B cell (primary cell): ENCODE results near the gene GNE. TPM values are rescaled to one million over a fixed set of nuclear protein-coding genes. Genes with fewer than 3 reads are reported as not detected.

Source experiments
- ATAC-seq: fragments of 200-7000 bp; cut with Tn5 transposase; one replicate; pipeline ENCODE4 v1.10.0; 2021; ENCODE audit warnings: low read depth, mild to moderate bottlenecking, moderate number of reproducible peaks, moderate library complexity
- CTCF ChIA-PET: fragments of 350-600 bp; sonication (Branson Sonifier 250); formaldehyde crosslinking; loops from one replicate; lab custom pipeline; 2021; ENCODE audit warnings: antibody characterized with exemption, inconsistent platforms; lab: Charles Lee
- POLR2A ChIA-PET: fragments of 350-600 bp; sonication (Branson Sonifier 250); formaldehyde crosslinking; loops from one replicate; lab custom pipeline; 2021; ENCODE audit warnings: antibody characterized with exemption; lab: Charles Lee
- DNase-seq: peaks from one replicate; pipeline ENCODE4 v3.0.0; 2013
- H2AFZ ChIP-seq: 2 replicates; pipeline ENCODE4 v1.6.1; 2012; ENCODE audit warnings: mild to moderate bottlenecking, low read depth, low read length; ENCODE audit not compliant: insufficient read depth, poor library complexity, severe bottlenecking
- H3K27ac ChIP-seq, 2 donors: 1 replicate in 1 of 2; 2 replicates in 1 of 2; pipeline ENCODE4 v1.5.1; 2012 to 2013; ENCODE audit warnings: low read length in 2 of 2, mild to moderate bottlenecking in 2 of 2, moderate library complexity in 1 of 2
- H3K27me3 ChIP-seq, 4 experiments: fragments of 200-600 bp in 1 of 4; sonication (generic) in 1 of 4; replicated peaks in 1 of 4; 1 replicate in 2 of 4; 2 replicates in 2 of 4; pipeline versions ENCODE4 v1.6.1 to v1.7.0; 2013 to 2016; ENCODE audit warnings: low read length in 3 of 4, mild to moderate bottlenecking in 2 of 4, mixed read lengths in 1 of 4, moderate library complexity in 1 of 4; ENCODE audit not compliant: insufficient read depth in 4 of 4, control insufficient read depth in 3 of 4; ENCODE audit errors: control extremely low read depth in 1 of 4
- H3K36me3 ChIP-seq, 2 experiments: replicated peaks in 1 of 2; 1 replicate in 1 of 2; 2 replicates in 1 of 2; pipeline versions ENCODE4 v1.6.1 to v1.7.1; 2013; ENCODE audit warnings: low read length in 1 of 2; ENCODE audit not compliant: insufficient read depth in 2 of 2, control insufficient read depth in 1 of 2; ENCODE audit errors: control extremely low read depth in 1 of 2, extremely low read depth in 1 of 2
- H3K4me1 ChIP-seq, 2 donors: fragments of 200-600 bp in 1 of 2; sonication (generic) in 1 of 2; 1 replicate in 1 of 2; 2 replicates in 1 of 2; pipeline versions ENCODE4 v1.5.1 to v1.6.1; 2013 to 2017; ENCODE audit warnings: low read length in 2 of 2; ENCODE audit not compliant: control insufficient read depth in 2 of 2, insufficient read depth in 2 of 2
- H3K4me2 ChIP-seq: replicated peaks from 2 replicates; pipeline ENCODE3; 2012; ENCODE audit warnings: mild to moderate bottlenecking, low read depth, low read length; ENCODE audit not compliant: poor library complexity, severe bottlenecking
- H3K4me3 ChIP-seq, 5 experiments: fragments of 200-600 bp in 1 of 5; sonication (generic) in 1 of 5; 1 replicate in 3 of 5; 2 replicates in 2 of 5; pipeline versions ENCODE4 v1.5.1 to v1.7.0; 2011 to 2016; ENCODE audit warnings: low read length in 4 of 5, mild to moderate bottlenecking in 4 of 5, low read depth in 2 of 5, control low read depth in 1 of 5, moderate library complexity in 1 of 5; ENCODE audit not compliant: insufficient read depth in 1 of 5; ENCODE audit errors: control extremely low read depth in 1 of 5, extremely low read depth in 1 of 5
- H3K79me2 ChIP-seq: fragments of 200-600 bp; sonication (generic); one replicate; pipeline ENCODE4 v1.6.0; 2016; ENCODE audit warnings: low read length; ENCODE audit not compliant: control insufficient read depth, insufficient read depth
- H3K9ac ChIP-seq: fragments of 200-600 bp; sonication (generic); 2 replicates; pipeline ENCODE4 v1.6.1; 2017; ENCODE audit warnings: mild to moderate bottlenecking, low read length, moderate library complexity
- H3K9me3 ChIP-seq, 3 donors: one replicate each; pipeline versions ENCODE4 v1.6.1 to v1.7.1; 2013; ENCODE audit warnings: low read length in 2 of 3; ENCODE audit not compliant: control insufficient read depth in 2 of 3, insufficient read depth in 1 of 3; ENCODE audit errors: control extremely low read depth in 1 of 3
- H4K20me1 ChIP-seq: 2 replicates; pipeline ENCODE4 v1.6.0; 2012; ENCODE audit warnings: mild to moderate bottlenecking, low read length; ENCODE audit not compliant: insufficient read depth, control insufficient read depth, poor library complexity, severe bottlenecking
- H3K27ac Mint-ChIP-seq: one replicate; pipeline ENCODE4 v1.8.0; 2021; ENCODE audit warnings: mixed read lengths
- H3K27me3 Mint-ChIP-seq: one replicate; pipeline ENCODE4 v1.8.0; 2021; ENCODE audit warnings: mixed read lengths
- H3K4me1 Mint-ChIP-seq: one replicate; pipeline ENCODE4 v1.8.0; 2021; ENCODE audit warnings: mixed read lengths
- H3K4me3 Mint-ChIP-seq: one replicate; pipeline ENCODE4 v1.8.0; 2021; ENCODE audit warnings: mixed read lengths
- H3K9me3 Mint-ChIP-seq: one replicate; pipeline ENCODE4 v1.8.0; 2022; ENCODE audit warnings: mixed read lengths; ENCODE audit not compliant: insufficient read depth
- CTCF ChIP-seq: fragments of 200-600 bp; IDR thresholded peaks from one replicate; pipeline ENCODE4 v1.8.0; 2022; ENCODE audit warnings: antibody characterized with exemption, mild to moderate bottlenecking
- EZH2 ChIP-seq: IDR thresholded peaks from 2 replicates; pipeline ENCODE4 v1.6.1; 2012; ENCODE audit warnings: borderline replicate concordance, low read depth, mild to moderate bottlenecking, moderate library complexity, low read length; ENCODE audit not compliant: insufficient read depth, poor library complexity, severe bottlenecking
- WGBS: methylation state at CpG from one replicate; pipeline ENCODE4 v1.1.5; 2013; ENCODE audit warnings: missing lambda C conversion rate; ENCODE audit not compliant: insufficient coverage; 5-methylcytosine and 5-hydroxymethylcytosine counted together
- intact Hi-C: fragments of 100-400 bp; cut with micrococcal nuclease; formaldehyde crosslinking; loops from one replicate; pipeline ENCODE4 v1.10.0; 2022
- polyA plus RNA-seq: library from polyadenylated mRNA; depleted of rRNA; stranded (reverse); fragments of >200 nt; gene quantifications from 2 replicates; pipeline ENCODE4 v1.2.3, GENCODE V29; 2012
- total RNA-seq, 2 donors: library from RNA; stranded (reverse); fragments of 120-200 nt in 1 of 2; gene quantifications; 1 replicate in 1 of 2; 2 replicates in 1 of 2; pipeline versions ENCODE4 v1.2.3 to v1.2.4, GENCODE V29; 2013 to 2022

Gene GNE
- total and polyA plus RNA-seq, 2 donors (not counting 1 experiment from before 2014, with no cell fraction given) = 8.3 to 20.6 TPM

GRCh38 chr9:36166168-36166927 lies 91.9 kb downstream of the GNE start:
- peak overlapping the region; percentile 29 for H3K27ac Mint-ChIP-seq
- WGBS = 9% methylated on average over 43 of the region's 58 CpGs
- H2AFZ ChIP-seq = peak overlapping the region; percentile 90
- H4K20me1 ChIP-seq = no peaks in the 10 kb centered on the region
- DNase-seq = peak; percentile 88
- intact Hi-C loops = loop anchor here (1.0 to 10.0 kb wide), 7 partner anchors 15 to 211 kb away; partner anchors contain the start of genes CLTA, GLIPR2 and RECK
- no peaks in the 10 kb centered on the region for H3K79me2 ChIP-seq
- peaks cover 3% of the 10 kb centered on the region for H3K4me1 Mint-ChIP-seq
- H3K9ac ChIP-seq = peak overlapping the region; percentile 61
- H3K27me3 ChIP-seq = no peaks in the 10 kb centered on the region
- H3K9me3 ChIP-seq = peaks cover 0 to 3% (median 0%) of the 10 kb centered on the region in 3 donors
- peak overlapping the region in 4 of 5 experiments; percentile 43 to 63 (median 52) for H3K4me3 ChIP-seq
- ATAC-seq = peak; percentile 99
- TF ChIP-seq EZH2 (no peak), CTCF (peak; percentile 98)
- CTCF ChIA-PET = interaction anchor here (0.6 to 8.2 kb wide), 24 partner anchors 9 to 211 kb away, joined by 3 to 435 read pairs (median 6); partner anchors contain the start of genes CLTA and GLIPR2
- H3K4me1 ChIP-seq = peaks cover 0 to 10% of the 10 kb centered on the region in 2 donors
- H3K27me3 Mint-ChIP-seq = peaks cover 2% of the 10 kb centered on the region
- H3K4me3 Mint-ChIP-seq = peak overlapping the region; percentile 83
- peak overlapping the region; percentile 94 for H3K4me2 ChIP-seq
- H3K36me3 ChIP-seq = no peaks in the 10 kb centered on the region
- H3K27ac ChIP-seq = no peak overlapping the region
- no peaks in the 10 kb centered on the region for H3K9me3 Mint-ChIP-seq
- POLR2A ChIA-PET = interaction anchor here (0.7 kb wide), 1 partner anchor 24 kb away, joined by 3 read pairs; no protein-coding TSS in a partner anchor

GRCh38 chr9:36165826-36166167 lies 92.5 kb downstream of the GNE start:
- Histone ChIP-seq H4K20me1 (no peaks in the 10 kb centered on the region), H3K36me3 (no peaks in the 10 kb centered on the region), H3K4me2 (peak overlapping the region; percentile 94), H2AFZ (peak overlapping the region; percentile 90), H3K79me2 (no peaks in the 10 kb centered on the region), H3K27me3 (no peaks in the 10 kb centered on the region), H3K9me3 (peaks cover 0 to 3% (median 0%) of the 10 kb centered on the region in 3 donors), H3K27ac (no peak overlapping the region), H3K9ac (no peak overlapping the region), H3K4me1 (peaks cover 0 to 10% of the 10 kb centered on the region in 2 donors), H3K4me3 (no peak overlapping the region)
- Mint-ChIP-seq H3K27ac (no peak overlapping the region), H3K27me3 (no peaks in the 10 kb centered on the region), H3K4me1 (peaks cover 3% of the 10 kb centered on the region), H3K9me3 (no peaks in the 10 kb centered on the region), H3K4me3 (no peak overlapping the region)
- 85% methylated on average over 8 of the region's 12 CpGs for WGBS
- intact Hi-C loops = loop anchor here (1.0 to 10.0 kb wide), 7 partner anchors 14 to 210 kb away; partner anchors contain the start of genes CLTA, GLIPR2 and RECK
- ChIA-PET CTCF (interaction anchor here (1.1 to 8.2 kb wide), 14 partner anchors 9 to 211 kb away, joined by 3 to 435 read pairs (median 19); partner anchors contain the start of genes CLTA and GLIPR2), POLR2A (no interaction called here)
- DNase-seq = no peak
- TF ChIP-seq CTCF (no peak), EZH2 (no peak)
- no peak for ATAC-seq
